ENCODE measurements around the gene ARHGAP35.

Gene ARHGAP35

GRCh38 chr19:46902402-46902766 lies 41.6 kb downstream of the ARHGAP35 start:
- DNase-seq (ENCODE audit: low spot score) = peak; percentile 42
- FAIRE-seq = no peak

DNA sequence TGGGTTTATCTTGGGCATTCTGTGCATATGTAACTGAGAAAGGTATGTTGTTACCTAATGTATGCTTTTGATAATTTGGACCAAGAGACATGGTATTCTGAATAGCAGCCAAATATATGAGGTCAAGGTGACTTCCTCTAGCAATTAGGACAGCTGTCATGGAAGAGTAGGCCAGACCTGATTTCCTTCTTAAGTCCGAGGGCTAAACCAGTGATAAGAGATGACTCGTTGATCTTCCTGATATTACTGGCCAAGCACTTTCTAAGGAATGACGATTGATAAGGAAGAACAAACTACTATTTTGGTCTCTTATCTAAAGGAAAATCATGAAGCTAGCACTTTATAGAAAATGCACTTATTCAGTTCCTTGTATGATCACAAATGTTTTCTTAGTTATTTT lies 42.7 kb downstream of the ARHGAP35 start:
- DNase-seq (ENCODE audit: low spot score) (no peak), FAIRE-seq (no peak)

DNA sequence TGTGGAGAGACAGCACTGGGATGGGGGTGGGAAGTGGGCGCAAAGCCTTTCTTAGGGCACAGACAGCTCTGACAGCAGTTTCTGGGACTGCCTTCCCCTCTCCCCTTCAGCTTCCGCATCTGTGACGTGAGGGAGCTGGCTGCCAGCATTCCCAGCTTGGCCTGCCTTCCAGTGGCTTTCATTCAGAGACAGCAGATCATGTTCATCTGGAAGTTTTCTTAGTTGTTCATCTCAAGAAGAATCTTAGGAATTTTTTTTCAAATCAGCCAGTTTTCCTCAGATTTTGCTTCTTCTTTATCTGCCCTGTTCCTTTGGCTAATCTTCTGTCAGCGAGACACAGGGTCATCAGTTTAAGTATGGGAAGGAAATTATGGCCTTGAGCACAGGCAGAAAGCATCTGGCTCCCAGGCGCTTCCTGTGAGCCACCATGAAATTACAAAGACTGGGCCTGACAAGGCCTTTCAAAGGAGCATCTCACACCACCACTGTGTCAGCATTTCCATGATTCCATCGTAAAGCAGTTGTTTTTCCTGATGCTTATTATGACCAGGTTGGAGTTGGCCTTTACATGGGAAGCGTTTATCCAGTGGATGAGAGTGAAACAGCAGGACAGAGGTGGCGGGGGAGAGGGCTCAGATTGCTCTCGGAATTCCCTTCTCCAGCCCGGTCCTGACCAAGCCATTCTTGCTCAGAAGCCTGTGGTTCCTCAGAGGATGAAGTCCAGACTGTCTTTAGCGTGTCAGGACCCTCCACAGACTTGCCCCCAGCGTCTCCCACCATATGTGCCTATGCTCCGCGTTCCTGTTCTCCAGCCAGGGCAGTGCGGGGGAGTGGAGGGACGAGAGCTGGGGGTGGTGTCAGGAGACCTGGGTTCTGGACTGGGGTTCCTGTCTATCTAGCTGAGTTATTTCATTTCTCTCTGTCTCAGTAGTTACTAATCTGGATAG lies 43.6 kb downstream of the ARHGAP35 start:
- FAIRE-seq (no peak), DNase-seq (ENCODE audit: low spot score) (no peak)

DNA sequence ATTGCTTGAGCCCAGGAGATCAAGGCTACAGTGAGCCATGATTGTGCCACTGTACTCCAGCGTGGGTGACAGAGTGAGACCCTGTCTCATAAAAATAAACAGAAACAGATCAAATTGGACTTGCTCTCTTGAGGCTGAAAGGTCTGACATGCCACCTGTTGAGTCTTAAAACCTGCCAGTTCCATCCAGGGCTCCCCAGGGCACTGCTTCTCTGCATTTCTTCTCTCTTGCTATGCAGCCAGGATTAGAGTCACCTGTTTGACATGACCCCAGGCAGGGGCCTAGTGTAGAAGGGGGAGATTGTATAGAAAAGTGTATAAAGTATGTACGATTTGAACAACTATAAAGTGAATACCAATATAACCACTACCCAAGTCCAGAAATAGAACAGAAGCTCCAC lies 45.4 kb downstream of the ARHGAP35 start:
- no peak for DNase-seq (ENCODE audit: low spot score)
- FAIRE-seq = no peak

GRCh38 chr19:46907880-46908279 lies 47.1 kb downstream of the ARHGAP35 start:
- DNase-seq (ENCODE audit: low spot score) = no peak
- no peak for FAIRE-seq

- no peak for DNase-seq (ENCODE audit: low spot score)
- no peak for FAIRE-seq
These were observed 48.6 kb downstream of the ARHGAP35 start for GRCh38 chr19:46909356-46909755.

Measured in urothelium cell line (cell line).